Measurements from ENCODE around the gene PITPNM3.

Gene PITPNM3

GRCh38 chr17:6476076-6476809 is 80.1 kb downstream of the PITPNM3 start:
- no peak for DNase-seq

- no peak for DNase-seq
Observed at GRCh38 chr17:6475411-6475810, 80.9 kb downstream of the PITPNM3 start.

GRCh38 chr17:6474906-6475305 is 81.4 kb downstream of the PITPNM3 start:
- no peak for DNase-seq

- DNase-seq, result no peak
Observed at GRCh38 chr17:6474376-6474775, 82.0 kb downstream of the PITPNM3 start.

- peak; percentile 77 for DNase-seq
Observed at GRCh38 chr17:6473128-6473767, 83.1 kb downstream of the PITPNM3 start.

- no peak for DNase-seq
Observed at GRCh38 chr17:6472517-6472916, 83.8 kb downstream of the PITPNM3 start.

- no peak for DNase-seq
Observed at GRCh38 chr17:6471531-6472465, 84.6 kb downstream of the PITPNM3 start.

- no peak for DNase-seq
Observed at GRCh38 chr17:6470751-6471521, 85.4 kb downstream of the PITPNM3 start.

- DNase-seq, result no peak
Observed at GRCh38 chr17:6470146-6470718, 86.1 kb downstream of the PITPNM3 start.

- DNase-seq, result no peak
Observed at GRCh38 chr17:6468051-6468790, 88.1 kb downstream of the PITPNM3 start.

GRCh38 chr17:6467567-6467966 is 88.8 kb downstream of the PITPNM3 start:
- no peak for DNase-seq

GRCh38 chr17:6465206-6466003 is 91.0 kb downstream of the PITPNM3 start:
- DNase-seq, result no peak

- no peak for DNase-seq
Observed at GRCh38 chr17:6464446-6465041, 91.8 kb downstream of the PITPNM3 start.

- no peak for DNase-seq
Observed at GRCh38 chr17:6463616-6464445, 92.5 kb downstream of the PITPNM3 start.

- DNase-seq, result no peak
Observed at GRCh38 chr17:6462692-6463091, 93.7 kb downstream of the PITPNM3 start.

- DNase-seq, result no peak
Observed at GRCh38 chr17:6461792-6462524, 94.4 kb downstream of the PITPNM3 start.

- no peak for DNase-seq
Observed at GRCh38 chr17:6461246-6461645, 95.1 kb downstream of the PITPNM3 start.

- DNase-seq, result no peak
Observed at GRCh38 chr17:6460531-6461161, 95.7 kb downstream of the PITPNM3 start.
